GM19324 (cell line): Measurements from ENCODE around the gene GP5.

ENCODE experiments used
- ATAC-seq: cut with Tn5 transposase; IDR thresholded peaks from one replicate; pipeline ENCODE4 v1.9.1; 2021; ENCODE audit warnings: mild to moderate bottlenecking, moderate library complexity; ENCODE audit not compliant: unreplicated experiment, low FRiP score

The GP5 gene

GRCh38 chr3:194351952-194352536, 47.0 kb downstream of the GP5 start:
- no peak for ATAC-seq

- ATAC-seq, result no peak
Measured at GRCh38 chr3:194351080-194351672, 47.9 kb downstream of the GP5 start, which contains the start of gene CPN2. Gene CPN2 (minus strand): TSS chr3:194351328. CDS start chr3:194342702, 8,626 bp downstream.

GRCh38 chr3:194350726-194351071, 48.4 kb downstream of the GP5 start:
- ATAC-seq, result no peak

- ATAC-seq, result no peak
Measured at GRCh38 chr3:194348354-194348753, 50.7 kb downstream of the GP5 start.

- no peak for ATAC-seq
Measured at GRCh38 chr3:194346621-194347020, 52.4 kb downstream of the GP5 start.

GRCh38 chr3:194346035-194346434, 53.0 kb downstream of the GP5 start:
- no peak for ATAC-seq
